ENCODE measurements around the gene URB1.
"Not testable (repeated sequence)": the region's sequence is repeated elsewhere in the genome, so short reads cannot be mapped to it uniquely, and the experiment has no call there.

The URB1 gene

GRCh38 chr21:32392880-32393676 lies at the start of gene URB1:
Gene URB1, minus strand, starts transcription at chr21:32393012. Its CDS starts 102 bp downstream, at chr21:32392910.
- peak; percentile 95 for DNase-seq (ENCODE audit: low spot score)

GRCh38 chr21:32437729-32438128 lies 44.9 kb upstream of the URB1 start:
- no peak for DNase-seq (ENCODE audit: low spot score)

GRCh38 chr21:32432982-32433660 lies 40.3 kb upstream of the URB1 start:
- not testable (repeated sequence) for DNase-seq (ENCODE audit: low spot score)

- no peak for DNase-seq (ENCODE audit: low spot score)
Observed at GRCh38 chr21:32427958-32428623, 35.3 kb upstream of the URB1 start.

GRCh38 chr21:32426592-32427051 lies 33.8 kb upstream of the URB1 start:
- DNase-seq (ENCODE audit: low spot score): peak; percentile 73

- DNase-seq (ENCODE audit: low spot score): no peak
Observed at GRCh38 chr21:32426066-32426465, 33.3 kb upstream of the URB1 start.

- DNase-seq (ENCODE audit: low spot score): no peak
Observed at GRCh38 chr21:32425628-32426027, 32.8 kb upstream of the URB1 start.

- no peak for DNase-seq (ENCODE audit: low spot score)
Observed at GRCh38 chr21:32424674-32425073, 31.9 kb upstream of the URB1 start.

- DNase-seq (ENCODE audit: low spot score): no peak
Observed at GRCh38 chr21:32424191-32424535, 31.4 kb upstream of the URB1 start.

- no peak for DNase-seq (ENCODE audit: low spot score)
Observed at GRCh38 chr21:32423320-32424190, 30.7 kb upstream of the URB1 start.

GRCh38 chr21:32422064-32422463 lies 29.3 kb upstream of the URB1 start:
- no peak for DNase-seq (ENCODE audit: low spot score)

GRCh38 chr21:32418146-32418545 lies 25.3 kb upstream of the URB1 start:
- DNase-seq (ENCODE audit: low spot score): no peak

- no peak for DNase-seq (ENCODE audit: low spot score)
Observed at GRCh38 chr21:32415451-32416398, 22.9 kb upstream of the URB1 start.

- peak; percentile 71 for DNase-seq (ENCODE audit: low spot score)
Observed at GRCh38 chr21:32414579-32415358, 22.0 kb upstream of the URB1 start.

- peak; percentile 33 for DNase-seq (ENCODE audit: low spot score)
Observed at GRCh38 chr21:32413697-32414578, 21.1 kb upstream of the URB1 start.

GRCh38 chr21:32413015-32413504 lies 20.2 kb upstream of the URB1 start:
- DNase-seq (ENCODE audit: low spot score): no peak

- peak; percentile 50 for DNase-seq (ENCODE audit: low spot score)
Observed at GRCh38 chr21:32412162-32413014, 19.6 kb upstream of the URB1 start, which contains the start of gene EVA1C. Gene EVA1C, plus strand, starts transcription at chr21:32412706. Its CDS starts 148 bp downstream, at chr21:32412854.
